Parathyroid adenoma (tissue), 2 donors: Measurements from ENCODE around the gene LARP4.

Source experiments
- H2AFZ ChIP-seq: fragments of 300-600 bp; sonication (generic); one replicate; pipeline ENCODE4 v1.7.0; 2017; ENCODE audit warnings: antibody characterized with exemption, mild to moderate bottlenecking
- H3K27ac ChIP-seq: fragments of 300-600 bp; sonication (generic); one replicate; pipeline ENCODE4 v1.7.0; 2017
- H3K27me3 ChIP-seq: fragments of 300-600 bp; sonication (generic); one replicate; pipeline ENCODE4 v1.7.0; 2017; ENCODE audit warnings: low read length; ENCODE audit not compliant: control insufficient read depth, insufficient read depth
- H3K36me3 ChIP-seq: fragments of 300-600 bp; sonication (generic); one replicate; pipeline ENCODE4 v1.7.0; 2017; ENCODE audit warnings: low read length; ENCODE audit not compliant: control insufficient read depth, insufficient read depth
- H3K4me1 ChIP-seq: fragments of 300-600 bp; sonication (generic); one replicate; pipeline ENCODE4 v1.7.0; 2017; ENCODE audit warnings: control low read depth
- H3K4me2 ChIP-seq: fragments of 300-600 bp; sonication (generic); one replicate; pipeline ENCODE4 v1.7.0; 2017; ENCODE audit warnings: low read length
- H3K4me3 ChIP-seq: fragments of 300-600 bp; sonication (generic); one replicate; pipeline ENCODE4 v1.7.0; 2017; ENCODE audit warnings: low read depth, low read length
- H3K79me2 ChIP-seq: fragments of 300-600 bp; sonication (generic); one replicate; pipeline ENCODE4 v1.7.0; 2017; ENCODE audit warnings: control low read depth
- H3K9ac ChIP-seq: fragments of 300-600 bp; sonication (generic); one replicate; pipeline ENCODE4 v1.7.0; 2017; ENCODE audit warnings: mild to moderate bottlenecking
- H3K9me3 ChIP-seq: fragments of 300-600 bp; sonication (generic); one replicate; pipeline ENCODE4 v1.7.0; 2017; ENCODE audit warnings: low read length; ENCODE audit not compliant: control insufficient read depth
- CTCF ChIP-seq: fragments of 300-600 bp; sonication (generic); IDR thresholded peaks from one replicate; pipeline ENCODE4 v1.7.0; 2017; ENCODE audit warnings: antibody characterized with exemption, mild to moderate bottlenecking
- donor health status: primary hyperparathyroidism.

The LARP4 gene

GRCh38 chr12:50523772-50524171 lies 123.1 kb downstream of the LARP4 start:
- H3K4me2 ChIP-seq = no peak overlapping the region
- H3K4me3 ChIP-seq = no peak overlapping the region
- peaks cover 20% of the 10 kb centered on the region for H3K79me2 ChIP-seq
- no peak overlapping the region for H3K9ac ChIP-seq
- TF ChIP-seq CTCF = no peak
- no peaks in the 10 kb centered on the region for H3K27me3 ChIP-seq
- H3K27ac ChIP-seq = no peak overlapping the region
- H2AFZ ChIP-seq = no peak overlapping the region
- no peaks in the 10 kb centered on the region for H3K4me1 ChIP-seq
- no peaks in the 10 kb centered on the region for H3K9me3 ChIP-seq
- no peaks in the 10 kb centered on the region for H3K36me3 ChIP-seq

- H3K9me3 ChIP-seq = no peaks in the 10 kb centered on the region
- no peak overlapping the region for H3K27ac ChIP-seq
- H3K4me1 ChIP-seq = no peaks in the 10 kb centered on the region
- TF ChIP-seq CTCF = no peak
- peaks cover 29% of the 10 kb centered on the region for H3K79me2 ChIP-seq
- H3K9ac ChIP-seq = no peak overlapping the region
- H3K36me3 ChIP-seq = no peaks in the 10 kb centered on the region
- no peak overlapping the region for H2AFZ ChIP-seq
- no peak overlapping the region for H3K4me3 ChIP-seq
- no peaks in the 10 kb centered on the region for H3K27me3 ChIP-seq
- no peak overlapping the region for H3K4me2 ChIP-seq
Measured at GRCh38 chr12:50524621-50525020, 123.9 kb downstream of the LARP4 start.

- Histone ChIP-seq H2AFZ (no peak overlapping the region), H3K4me1 (no peaks in the 10 kb centered on the region), H3K79me2 (peaks cover 29% of the 10 kb centered on the region), H3K9ac (no peak overlapping the region), H3K4me3 (no peak overlapping the region), H3K9me3 (no peaks in the 10 kb centered on the region), H3K4me2 (no peak overlapping the region), H3K27me3 (no peaks in the 10 kb centered on the region), H3K36me3 (no peaks in the 10 kb centered on the region), H3K27ac (no peak overlapping the region)
- TF ChIP-seq CTCF = no peak
Measured at GRCh38 chr12:50525422-50525821, 124.7 kb downstream of the LARP4 start.

DNA sequence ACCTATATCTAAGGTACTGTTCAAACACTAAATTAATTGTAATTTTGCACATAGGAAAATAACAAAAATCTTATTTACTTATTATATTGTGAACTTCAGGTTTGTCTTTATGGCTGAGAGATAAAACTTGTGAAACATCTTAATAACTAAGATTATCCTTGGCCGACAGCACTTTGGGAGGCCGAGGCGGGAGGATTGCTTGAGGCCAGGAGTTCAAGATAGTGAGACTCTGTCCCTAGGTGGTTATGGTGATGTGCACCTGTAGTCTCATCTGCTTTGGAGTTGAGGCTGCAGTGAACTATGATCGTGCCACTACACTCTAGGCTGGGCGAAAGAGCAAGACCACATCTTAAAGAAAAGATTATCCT lies 126.7 kb downstream of the LARP4 start:
- TF ChIP-seq CTCF = no peak
- H3K79me2 ChIP-seq = peaks cover 34% of the 10 kb centered on the region
- H3K4me2 ChIP-seq = no peak overlapping the region
- H3K36me3 ChIP-seq = no peaks in the 10 kb centered on the region
- H3K27me3 ChIP-seq = no peaks in the 10 kb centered on the region
- no peak overlapping the region for H3K27ac ChIP-seq
- no peak overlapping the region for H3K9ac ChIP-seq
- no peak overlapping the region for H2AFZ ChIP-seq
- H3K4me1 ChIP-seq = no peaks in the 10 kb centered on the region
- no peaks in the 10 kb centered on the region for H3K9me3 ChIP-seq
- H3K4me3 ChIP-seq = no peak overlapping the region

GRCh38 chr12:50528800-50529199 lies 128.1 kb downstream of the LARP4 start:
- H3K9ac ChIP-seq = no peak overlapping the region
- no peak overlapping the region for H3K4me3 ChIP-seq
- no peaks in the 10 kb centered on the region for H3K27me3 ChIP-seq
- H3K4me1 ChIP-seq = no peaks in the 10 kb centered on the region
- no peak for TF ChIP-seq CTCF
- no peak overlapping the region for H3K4me2 ChIP-seq
- H3K79me2 ChIP-seq = peaks cover 34% of the 10 kb centered on the region
- no peaks in the 10 kb centered on the region for H3K9me3 ChIP-seq
- no peaks in the 10 kb centered on the region for H3K36me3 ChIP-seq
- H2AFZ ChIP-seq = no peak overlapping the region
- H3K27ac ChIP-seq = no peak overlapping the region
